ENCODE measurements around the gene C1orf122. TPM values are rescaled to one million over a fixed set of nuclear protein-coding genes. Genes with fewer than 3 reads are reported as not detected.

Gene C1orf122
- total and polyA plus RNA-seq, 2 of the 8 experiments (the other 6 are each of a cell fraction or from before 2014, with no cell fraction given), result 32.1 to 36.9 TPM

DNA sequence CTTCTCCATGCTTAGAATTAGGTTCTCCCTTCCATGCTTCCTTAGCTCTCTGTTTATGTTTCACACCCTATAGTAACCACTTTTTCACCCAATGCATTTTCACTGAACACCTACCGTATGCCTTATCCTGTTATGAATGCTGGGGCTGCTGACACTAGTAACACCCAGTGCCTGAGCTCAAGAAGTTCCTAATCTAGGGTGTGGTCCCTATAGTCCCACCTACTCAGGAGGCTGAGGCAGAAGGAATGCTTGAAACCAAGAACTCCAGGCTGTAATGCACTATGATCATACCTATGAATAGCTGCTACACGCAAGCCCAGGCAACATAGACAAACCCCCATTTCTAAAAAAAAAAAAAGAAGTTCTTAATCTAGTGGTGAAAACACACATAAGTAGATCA is 48.1 kb upstream of the C1orf122 start (continued):
- TF ChIP-seq CBX8 (IDR thresholded peaks at IDR 0.05; ENCODE audit: borderline replicate concordance, low read depth, low read length) (no peak), TAF1 (IDR thresholded peaks at IDR 0.05; ENCODE audit: low read depth, low read length) (no peak)
